A549 (cell line): Measurements from ENCODE around the gene GPRASP2. TPM values are rescaled to one million over a fixed set of nuclear protein-coding genes. Genes with fewer than 3 reads are reported as not detected.

Experiments
- ATAC-seq, 2 experiments: fragments of 200-7000 bp in 1 of 2; fragments of >200 bp in 1 of 2; cut with Nextera tagmentation in 1 of 2; cut with Tn5 transposase in 1 of 2; 3 replicates each; pipeline versions ENCODE4 v1.8.0 to v1.9.1; 2018 to 2020; ENCODE audit warnings: mild to moderate bottlenecking in 1 of 2, moderate library complexity in 1 of 2
- CTCF ChIA-PET: fragments of 300-600 bp; sonication (Branson Sonifier 250); formaldehyde crosslinking; extraction: SDS; loops from one replicate; lab custom pipeline; 2021; ENCODE audit warnings: antibody characterized with exemption, inconsistent platforms; lab: Yijun Ruan, JAX
- POLR2A ChIA-PET: fragments of 350-600 bp; formaldehyde crosslinking; extraction: SDS; loops from one replicate; lab custom pipeline; 2021; ENCODE audit warnings: antibody characterized with exemption, inconsistent platforms; lab: Yijun Ruan, JAX
- DNase-seq, 2 experiments: peaks; one replicate each; pipeline versions ENCODE4 v3.0.0 to v3.0.0-alpha.2; 2011 to 2016; ENCODE audit warnings: low read depth in 1 of 2, low spot score in 1 of 2
- FAIRE-seq: peaks from 2 replicates; lab custom pipeline; 2011; peaks lifted over from hg19 to GRCh38; lab: Jason Lieb, UNC
- H3K27ac ChIP-seq, 2 experiments: fragments of >200 bp; sonication (Bioruptor Twin); formaldehyde crosslinking; 3 replicates each; pipeline ENCODE4 v1.5.1; 2016 to 2017
- H3K4me1 ChIP-seq: fragments of >200 bp; sonication (Bioruptor Twin); formaldehyde crosslinking; 3 replicates; pipeline ENCODE4 v1.6.1; 2016
- H3K4me2 ChIP-seq: fragments of >200 bp; sonication (Bioruptor Twin); formaldehyde crosslinking; 3 replicates; pipeline ENCODE4 v1.6.1; 2016
- H3K4me3 ChIP-seq: fragments of >200 bp; sonication (Bioruptor Twin); formaldehyde crosslinking; 3 replicates; pipeline ENCODE4 v1.5.1; 2016
- H3K9me3 ChIP-seq: fragments of >200 bp; sonication (Bioruptor Twin); formaldehyde crosslinking; 3 replicates; pipeline ENCODE4 v1.6.1; 2016
- BHLHE40 ChIP-seq: IDR thresholded peaks from 2 replicates; pipeline ENCODE4 v1.6.1; 2012; ENCODE audit warnings: low read depth, low read length, inconsistent platforms
- CBX2 ChIP-seq: fragments of 200-600 bp; sonication (generic); IDR thresholded peaks from 2 replicates; pipeline ENCODE4 v1.6.1; 2016; ENCODE audit warnings: low read depth, mild to moderate bottlenecking, borderline replicate concordance
- CEBPB ChIP-seq, 2 experiments: fragments of >200 bp in 1 of 2; sonication (Bioruptor Twin) in 1 of 2; formaldehyde crosslinking in 1 of 2; IDR thresholded peaks; 2 replicates each; pipeline ENCODE4 v1.6.1; 2012 to 2016
- CHD2 ChIP-seq: fragments of 150-350 bp; IDR thresholded peaks from 2 replicates; pipeline ENCODE4 v1.6.1; 2014; ENCODE audit warnings: low read length; ENCODE audit not compliant: partially characterized antibody
- CHD4 ChIP-seq: fragments of 200-600 bp; sonication (generic); IDR thresholded peaks from 2 replicates; pipeline ENCODE4 v1.6.1; 2016; ENCODE audit warnings: antibody characterized with exemption, mild to moderate bottlenecking, borderline replicate concordance
- CTCF ChIP-seq: fragments of >200 bp; sonication (Bioruptor Twin); formaldehyde crosslinking; IDR thresholded peaks from 3 replicates; pipeline ENCODE4 v1.5.1; 2016
- EHMT2 ChIP-seq: fragments of 200-600 bp; sonication (generic); IDR thresholded peaks from 2 replicates; pipeline ENCODE4 v1.6.1; 2016; ENCODE audit warnings: antibody characterized with exemption, low read depth, mild to moderate bottlenecking, moderate library complexity
- HDAC2 ChIP-seq: fragments of 200-600 bp; sonication (generic); IDR thresholded peaks from 2 replicates; pipeline ENCODE4 v1.6.1; 2016
- HES2 ChIP-seq: fragments of >200 bp; sonication (Bioruptor Twin); formaldehyde crosslinking; IDR thresholded peaks from 2 replicates; pipeline ENCODE4 v1.6.1; 2016
- HOXB13 ChIP-seq: fragments of 250-450 bp; sonication (Bioruptor Pico); IDR thresholded peaks from 2 replicates; pipeline ENCODE4 v1.5.0; 2020; ENCODE audit warnings: low read depth, mild to moderate bottlenecking, moderate library complexity
- KDM1A ChIP-seq: fragments of 200-600 bp; sonication (generic); IDR thresholded peaks from 2 replicates; pipeline ENCODE4 v1.6.1; 2016; ENCODE audit warnings: low read depth, mild to moderate bottlenecking
- MAX ChIP-seq: IDR thresholded peaks from 2 replicates; pipeline ENCODE4 v1.6.1; 2012
- PHF8 ChIP-seq: fragments of 200-600 bp; sonication (generic); IDR thresholded peaks from 2 replicates; pipeline ENCODE4 v1.6.1; 2016; ENCODE audit warnings: low read depth, mild to moderate bottlenecking, antibody characterized with exemption, moderate library complexity, borderline replicate concordance
- POLR2A ChIP-seq: IDR thresholded peaks from 2 replicates; pipeline ENCODE4 v1.6.1; 2012; ENCODE audit warnings: mild to moderate bottlenecking, low read length
- POLR2AphosphoS2 ChIP-seq: conservative IDR thresholded peaks from 2 replicates; pipeline ENCODE4 v1.6.1; 2012; ENCODE audit warnings: low read length, improper control_type of control experiment, inconsistent platforms
- RAD21 ChIP-seq, 2 experiments: fragments of >200 bp in 1 of 2; sonication (Bioruptor Twin) in 1 of 2; formaldehyde crosslinking in 1 of 2; IDR thresholded peaks in 1 of 2; conservative IDR thresholded peaks in 1 of 2; 2 replicates in 1 of 2; 3 replicates in 1 of 2; pipeline ENCODE4 v1.6.1; 2012 to 2018; ENCODE audit warnings: inconsistent platforms in 1 of 2
- RARB ChIP-seq: fragments of 250-450 bp; sonication (Bioruptor Pico); IDR thresholded peaks from 2 replicates; pipeline ENCODE4 v1.8.0; 2021; ENCODE audit warnings: mild to moderate bottlenecking, moderate library complexity
- RCOR1 ChIP-seq: fragments of 150-350 bp; IDR thresholded peaks from 2 replicates; pipeline ENCODE4 v1.6.1; 2014; ENCODE audit warnings: antibody characterized with exemption, low read length, low read depth
- RFX5 ChIP-seq: fragments of 450-650 bp; IDR thresholded peaks from 2 replicates; pipeline ENCODE4 v1.7.1; 2014; ENCODE audit warnings: antibody characterized with exemption, mild to moderate bottlenecking, moderate library complexity
- RNF2 ChIP-seq: fragments of 200-600 bp; sonication (generic); IDR thresholded peaks from 2 replicates; pipeline ENCODE4 v1.6.1; 2016; ENCODE audit warnings: low read depth, mild to moderate bottlenecking, antibody characterized with exemption, moderate library complexity, borderline replicate concordance
- SMC3 ChIP-seq: fragments of >200 bp; sonication (Bioruptor Twin); formaldehyde crosslinking; IDR thresholded peaks from 3 replicates; pipeline ENCODE4 v1.6.1; 2018; ENCODE audit warnings: inconsistent platforms
- TP53 ChIP-seq: fragments of 250-450 bp; sonication (Bioruptor Pico); IDR thresholded peaks from 2 replicates; pipeline ENCODE4 v1.5.0; 2021; ENCODE audit warnings: mild to moderate bottlenecking, moderate library complexity
- USF2 ChIP-seq: fragments of 450-650 bp; IDR thresholded peaks from 2 replicates; pipeline ENCODE4 v1.6.1; 2014; ENCODE audit warnings: antibody characterized with exemption
- WGBS: methylation state at CpG from one replicate; pipeline ENCODE4 v1.1.6; 2017; ENCODE audit errors: missing lambda C conversion rate; 5-methylcytosine and 5-hydroxymethylcytosine counted together
- polyA plus RNA-seq, 4 experiments: library from polyadenylated mRNA; depleted of rRNA in 3 of 4; stranded (reverse); fragments of >200 nt; fragmentation: RNase III in 1 of 4; extraction: RNeasy Plus Mini Kit Qiagen cat#74134 plus additional on column Dnase treatment in 1 of 4; gene quantifications; 2 replicates in 3 of 4; 3 replicates in 1 of 4; pipeline ENCODE4 v1.2.3, GENCODE V29; 2011 to 2017

The GPRASP2 gene
- polyA plus RNA-seq, 2 of the 4 experiments (the other 2 are of a cell fraction): 5.7 to 6.7 TPM

- 2% methylated on average over 8 of the region's 23 CpGs for WGBS
- peak overlapping the region; percentile 89 for H3K4me2 ChIP-seq
- TF ChIP-seq RFX5 (no peak), POLR2AphosphoS2 (no peak), SMC3 (peak; percentile 15; the same call in 1 of the 3 replicates), CTCF (peak; percentile 48), RAD21 (conservative IDR thresholded peaks at IDR 0.05 in 1 of 2, IDR thresholded peaks at IDR 0.05 in 1 of 2) (peak; percentile 39 to 48; a peak in 4 of 5 replicates)
- H3K4me1 ChIP-seq: peaks cover 3% of the 10 kb centered on the region; the same call in 1 of the 3 replicates
- H3K4me3 ChIP-seq: peak overlapping the region; percentile 64
- DNase-seq (peak; percentile 55 to 70), ATAC-seq (peak; percentile 83 to 88), FAIRE-seq (peak; percentile 82)
- H3K27ac ChIP-seq: peak overlapping the region; percentile 80 to 93
- POLR2A ChIA-PET: no interaction called here
- no peaks in the 10 kb centered on the region for H3K9me3 ChIP-seq
- CTCF ChIA-PET: interaction anchor here (1.0 kb wide), 1 partner anchor 12 kb away, joined by 3 read pairs; no protein-coding TSS in a partner anchor
Observed at GRCh38 chrX:102712981-102713625, 855 bp downstream of the GPRASP2 start.

- no peak for ATAC-seq
Observed at GRCh38 chrX:102714994-102715393, 2.7 kb downstream of the GPRASP2 start.

More at GRCh38 chrX:102714994-102715393, 2.7 kb downstream of the GPRASP2 start:
- H3K4me3 ChIP-seq: no peak overlapping the region
- TF ChIP-seq CBX2: no peak
- TF ChIP-seq RCOR1: no peak
- TF ChIP-seq USF2: no peak
- TF ChIP-seq POLR2A: no peak
- TF ChIP-seq PHF8: no peak
- TF ChIP-seq HDAC2: no peak
- TF ChIP-seq CHD4: no peak
- no peak for TF ChIP-seq BHLHE40
- TF ChIP-seq HOXB13 (CRISPR knock-in tag): no peak
- no peak for TF ChIP-seq KDM1A
- TF ChIP-seq CEBPB (IDR thresholded peaks at IDR 0.05): no peak
- TF ChIP-seq MAX: no peak
- TF ChIP-seq RARB (CRISPR knock-in tag): no peak
- TF ChIP-seq CHD2: no peak
- TF ChIP-seq HES2: no peak
- TF ChIP-seq CTCF: no peak
- TF ChIP-seq TP53 (CRISPR knock-in tag): no peak
- TF ChIP-seq RNF2: no peak
- TF ChIP-seq POLR2AphosphoS2: no peak
- no peak for TF ChIP-seq EHMT2
- H3K4me2 ChIP-seq: no peak overlapping the region
- WGBS: 70% methylated on average over 6 of the region's 6 CpGs
- DNase-seq (no peak), FAIRE-seq (no peak)
- ChIA-PET CTCF (no interaction called here), POLR2A (no interaction called here)
- H3K4me1 ChIP-seq: peaks cover 8% of the 10 kb centered on the region; the same call in 1 of the 3 replicates
- no peak overlapping the region for H3K27ac ChIP-seq
- no peaks in the 10 kb centered on the region for H3K9me3 ChIP-seq
